Neural cell (in vitro differentiated cells): ENCODE results near the gene TEX14. TPM values are rescaled to one million over a fixed set of nuclear protein-coding genes. Genes with fewer than 3 reads are reported as not detected.

Source experiments
- H2AFZ ChIP-seq: fragments of 200-600, 300-800 bp; sonication (generic), shearing (Covaris generic); 2 replicates; pipeline ENCODE4 v1.6.0; 2014; ENCODE audit warnings: low read depth, mild to moderate bottlenecking, antibody characterized with exemption, low read length, moderate library complexity
- H3F3A ChIP-seq: fragments of 200-600 bp; shearing (Covaris generic); 2 replicates; pipeline ENCODE4 v1.6.1; 2016; ENCODE audit warnings: mild to moderate bottlenecking, moderate library complexity, mixed read lengths, antibody characterized with exemption, low read length; ENCODE audit not compliant: insufficient read depth, poor library complexity, severe bottlenecking
- H3K27ac ChIP-seq: fragments of 200-600, 300-800 bp; sonication (generic), shearing (Covaris generic); 2 replicates; pipeline ENCODE4 v1.5.1; 2014; ENCODE audit warnings: mild to moderate bottlenecking, low read length, moderate library complexity
- H3K27me3 ChIP-seq: fragments of 300-800, 200-600 bp; sonication (generic), shearing (Covaris generic); 2 replicates; pipeline ENCODE4 v1.6.0; 2014; ENCODE audit warnings: mild to moderate bottlenecking, low read depth, low read length, moderate library complexity; ENCODE audit not compliant: insufficient read depth
- H3K36me3 ChIP-seq: fragments of 300-800, 200-600 bp; sonication (generic), shearing (Covaris generic); 2 replicates; pipeline ENCODE4 v1.5.1; 2014; ENCODE audit warnings: mild to moderate bottlenecking, antibody characterized with exemption, low read length, moderate library complexity; ENCODE audit not compliant: insufficient read depth
- H3K4me2 ChIP-seq: fragments of 300-800, 200-600 bp; sonication (generic), shearing (Covaris generic); 2 replicates; pipeline ENCODE4 v1.6.0; 2014; ENCODE audit warnings: mild to moderate bottlenecking, low read length
- H3K4me3 ChIP-seq: fragments of 300-800, 200-600 bp; sonication (generic), shearing (Covaris generic); 2 replicates; pipeline ENCODE4 v1.5.1; 2014; ENCODE audit warnings: mild to moderate bottlenecking, low read length, moderate library complexity
- H3K79me2 ChIP-seq: fragments of 200-600 bp; shearing (Covaris generic); replicated peaks from 2 replicates; pipeline ENCODE4 v1.6.0; 2014; ENCODE audit warnings: mild to moderate bottlenecking, low read length, moderate library complexity; ENCODE audit not compliant: insufficient read depth
- H3K9ac ChIP-seq: fragments of 300-800, 200-600 bp; sonication (generic), shearing (Covaris generic); 2 replicates; pipeline ENCODE4 v1.6.1; 2016; ENCODE audit warnings: mild to moderate bottlenecking, low read length, mixed read lengths
- H3K9me2 ChIP-seq: fragments of 200-600 bp; shearing (Covaris generic); 2 replicates; pipeline ENCODE4 v1.6.1; 2016; ENCODE audit warnings: mild to moderate bottlenecking, low read length, mixed read lengths; ENCODE audit not compliant: insufficient read depth
- H3K9me3 ChIP-seq: fragments of 200-600, 300-800 bp; sonication (generic), shearing (Covaris generic); 2 replicates; pipeline ENCODE4 v1.6.1; 2016; ENCODE audit warnings: mild to moderate bottlenecking, mixed run types, low read length, moderate library complexity, mixed read lengths
- H4K20me1 ChIP-seq: fragments of 200-600 bp; shearing (Covaris generic); 2 replicates; pipeline ENCODE4 v1.6.1; 2016; ENCODE audit warnings: mild to moderate bottlenecking, mixed run types; ENCODE audit not compliant: insufficient read depth
- EP300 ChIP-seq: fragments of 450-650 bp; conservative IDR thresholded peaks from 2 replicates; pipeline ENCODE4 v1.6.1; 2014; ENCODE audit warnings: antibody characterized with exemption, mild to moderate bottlenecking, moderate library complexity; ENCODE audit not compliant: poor library complexity, severe bottlenecking
- EZH2 ChIP-seq: fragments of 200-600, 300-800 bp; shearing (Covaris generic), sonication (generic); IDR thresholded peaks from 2 replicates; pipeline ENCODE4 v1.6.1; 2014; ENCODE audit warnings: antibody characterized with exemption, low read length, borderline replicate concordance, mild to moderate bottlenecking; ENCODE audit not compliant: insufficient read depth, poor library complexity, severe bottlenecking
- MXI1 ChIP-seq: fragments of 450-650 bp; conservative IDR thresholded peaks from 2 replicates; pipeline ENCODE4 v1.6.1; 2014; ENCODE audit warnings: antibody characterized with exemption, mild to moderate bottlenecking; ENCODE audit not compliant: poor library complexity, severe bottlenecking
- POLR2AphosphoS5 ChIP-seq: IDR thresholded peaks from 2 replicates; pipeline ENCODE4 v1.6.1; 2012
- RAD21 ChIP-seq: fragments of 450-650 bp; conservative IDR thresholded peaks from 2 replicates; pipeline ENCODE4 v1.6.1; 2014; ENCODE audit warnings: antibody characterized with exemption, mild to moderate bottlenecking, moderate library complexity
- SMC3 ChIP-seq: fragments of 450-650 bp; conservative IDR thresholded peaks from 2 replicates; pipeline ENCODE4 v1.6.1; 2014; ENCODE audit warnings: antibody characterized with exemption, mild to moderate bottlenecking, moderate library complexity; ENCODE audit not compliant: poor library complexity
- TAF1 ChIP-seq: IDR thresholded peaks from 2 replicates; pipeline ENCODE4 v1.6.1; 2012; ENCODE audit warnings: low read depth
- polyA plus RNA-seq: library from polyadenylated mRNA; depleted of rRNA; stranded (reverse); fragments of >200 nt; gene quantifications from 2 replicates; pipeline ENCODE4 v1.2.3, GENCODE V29; 2014
- TF ChIP-seq, protein P1 (sequence below): IDR thresholded peaks from 2 replicates; pipeline ENCODE4 v1.6.1; 2012; ENCODE audit warnings: borderline replicate concordance
- TF ChIP-seq, protein P2 (sequence below): fragments of 450-650 bp; IDR thresholded peaks from 2 replicates; pipeline ENCODE4 v1.5.1; 2014; ENCODE audit warnings: antibody characterized with exemption, mild to moderate bottlenecking, moderate library complexity; ENCODE audit not compliant: poor library complexity, severe bottlenecking

The TEX14 gene
- polyA plus RNA-seq, 1 donor from 2014 or later, result 1.4 TPM

DNA sequence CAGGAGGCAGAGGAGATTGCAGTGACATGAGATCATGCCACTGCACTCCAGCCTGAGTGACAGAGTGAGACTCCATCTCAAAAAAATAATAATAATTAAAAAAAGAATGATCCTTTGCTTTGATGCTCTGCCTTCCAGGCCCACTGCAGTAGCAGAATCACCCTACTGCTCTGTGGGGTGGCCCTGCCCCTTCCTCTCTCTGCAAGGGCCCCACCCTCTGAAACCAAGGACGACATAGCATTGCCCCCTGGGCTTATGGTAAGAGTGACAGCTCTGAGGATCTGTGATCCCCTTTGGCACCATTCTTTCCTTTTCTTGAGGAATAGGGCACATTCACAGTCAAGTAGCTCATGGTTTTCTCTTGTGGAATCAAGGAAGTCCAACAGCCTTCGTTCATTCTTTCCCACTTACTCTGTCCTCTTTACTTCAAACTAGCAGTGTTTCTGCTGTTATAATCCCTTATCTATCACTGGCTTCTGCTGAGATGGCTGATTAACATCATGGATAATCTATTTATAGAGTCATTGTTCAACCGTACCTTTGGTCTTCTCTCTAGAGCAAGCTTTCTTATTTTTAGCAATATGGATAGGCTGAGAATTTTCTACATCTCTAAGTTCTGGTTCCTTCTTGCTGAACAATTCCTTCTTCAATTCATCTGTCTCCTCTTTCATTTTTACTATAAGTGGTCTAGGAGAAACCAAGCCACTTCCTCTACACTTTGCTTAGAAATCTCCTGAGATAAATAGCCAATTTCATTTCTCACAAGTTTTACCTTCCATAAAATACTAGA, 14.7 kb upstream of the TEX14 start:
- H3K27me3 ChIP-seq, result no peaks in the 10 kb centered on the region
- no peak overlapping the region for H3K4me2 ChIP-seq
- H3K9me3 ChIP-seq, result no peaks in the 10 kb centered on the region
- H3K36me3 ChIP-seq, result no peaks in the 10 kb centered on the region
- H3K9me2 ChIP-seq, result no peaks in the 10 kb centered on the region
- H3K27ac ChIP-seq, result no peak overlapping the region
- no peak overlapping the region for H3K9ac ChIP-seq
- H3K79me2 ChIP-seq, result no peaks in the 10 kb centered on the region
- no peaks in the 10 kb centered on the region for H3F3A ChIP-seq
- no peak overlapping the region for H2AFZ ChIP-seq
- no peak overlapping the region for H3K4me3 ChIP-seq
- no peaks in the 10 kb centered on the region for H4K20me1 ChIP-seq
- TF ChIP-seq TAF1, result no peak

DNA sequence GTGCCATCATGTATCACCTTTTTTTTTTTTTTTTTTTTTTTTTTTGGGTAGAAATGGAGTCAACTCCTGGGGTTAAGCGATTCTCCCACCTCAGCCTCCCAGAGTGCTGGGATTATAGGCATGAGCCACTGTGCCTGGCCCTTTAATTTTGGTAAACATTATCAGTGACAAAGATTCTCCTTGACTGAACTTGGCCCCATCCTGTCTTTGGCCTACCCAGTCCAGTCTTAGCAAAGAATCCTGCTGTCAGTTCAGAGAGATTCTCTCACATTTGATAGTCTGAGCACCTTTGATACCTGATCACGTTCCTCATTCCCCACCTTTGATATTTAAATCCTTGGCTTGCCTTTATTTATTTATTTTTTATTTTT, 12.1 kb upstream of the TEX14 start:
- no peaks in the 10 kb centered on the region for H4K20me1 ChIP-seq
- no peak overlapping the region for H3K4me2 ChIP-seq
- H3F3A ChIP-seq, result no peaks in the 10 kb centered on the region
- H3K36me3 ChIP-seq, result no peaks in the 10 kb centered on the region
- H3K9ac ChIP-seq, result no peak overlapping the region
- no peaks in the 10 kb centered on the region for H3K9me2 ChIP-seq
- no peaks in the 10 kb centered on the region for H3K9me3 ChIP-seq
- no peak overlapping the region for H3K27ac ChIP-seq
- no peaks in the 10 kb centered on the region for H3K27me3 ChIP-seq
- TF ChIP-seq, protein P1, sequence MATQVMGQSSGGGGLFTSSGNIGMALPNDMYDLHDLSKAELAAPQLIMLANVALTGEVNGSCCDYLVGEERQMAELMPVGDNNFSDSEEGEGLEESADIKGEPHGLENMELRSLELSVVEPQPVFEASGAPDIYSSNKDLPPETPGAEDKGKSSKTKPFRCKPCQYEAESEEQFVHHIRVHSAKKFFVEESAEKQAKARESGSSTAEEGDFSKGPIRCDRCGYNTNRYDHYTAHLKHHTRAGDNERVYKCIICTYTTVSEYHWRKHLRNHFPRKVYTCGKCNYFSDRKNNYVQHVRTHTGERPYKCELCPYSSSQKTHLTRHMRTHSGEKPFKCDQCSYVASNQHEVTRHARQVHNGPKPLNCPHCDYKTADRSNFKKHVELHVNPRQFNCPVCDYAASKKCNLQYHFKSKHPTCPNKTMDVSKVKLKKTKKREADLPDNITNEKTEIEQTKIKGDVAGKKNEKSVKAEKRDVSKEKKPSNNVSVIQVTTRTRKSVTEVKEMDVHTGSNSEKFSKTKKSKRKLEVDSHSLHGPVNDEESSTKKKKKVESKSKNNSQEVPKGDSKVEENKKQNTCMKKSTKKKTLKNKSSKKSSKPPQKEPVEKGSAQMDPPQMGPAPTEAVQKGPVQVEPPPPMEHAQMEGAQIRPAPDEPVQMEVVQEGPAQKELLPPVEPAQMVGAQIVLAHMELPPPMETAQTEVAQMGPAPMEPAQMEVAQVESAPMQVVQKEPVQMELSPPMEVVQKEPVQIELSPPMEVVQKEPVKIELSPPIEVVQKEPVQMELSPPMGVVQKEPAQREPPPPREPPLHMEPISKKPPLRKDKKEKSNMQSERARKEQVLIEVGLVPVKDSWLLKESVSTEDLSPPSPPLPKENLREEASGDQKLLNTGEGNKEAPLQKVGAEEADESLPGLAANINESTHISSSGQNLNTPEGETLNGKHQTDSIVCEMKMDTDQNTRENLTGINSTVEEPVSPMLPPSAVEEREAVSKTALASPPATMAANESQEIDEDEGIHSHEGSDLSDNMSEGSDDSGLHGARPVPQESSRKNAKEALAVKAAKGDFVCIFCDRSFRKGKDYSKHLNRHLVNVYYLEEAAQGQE, result no peak
- TF ChIP-seq SMC3 (no peak), POLR2AphosphoS5 (no peak), TAF1 (no peak), MXI1 (no peak), EZH2 (no peak), EP300 (no peak), RAD21 (no peak)
- TF ChIP-seq, protein P2, sequence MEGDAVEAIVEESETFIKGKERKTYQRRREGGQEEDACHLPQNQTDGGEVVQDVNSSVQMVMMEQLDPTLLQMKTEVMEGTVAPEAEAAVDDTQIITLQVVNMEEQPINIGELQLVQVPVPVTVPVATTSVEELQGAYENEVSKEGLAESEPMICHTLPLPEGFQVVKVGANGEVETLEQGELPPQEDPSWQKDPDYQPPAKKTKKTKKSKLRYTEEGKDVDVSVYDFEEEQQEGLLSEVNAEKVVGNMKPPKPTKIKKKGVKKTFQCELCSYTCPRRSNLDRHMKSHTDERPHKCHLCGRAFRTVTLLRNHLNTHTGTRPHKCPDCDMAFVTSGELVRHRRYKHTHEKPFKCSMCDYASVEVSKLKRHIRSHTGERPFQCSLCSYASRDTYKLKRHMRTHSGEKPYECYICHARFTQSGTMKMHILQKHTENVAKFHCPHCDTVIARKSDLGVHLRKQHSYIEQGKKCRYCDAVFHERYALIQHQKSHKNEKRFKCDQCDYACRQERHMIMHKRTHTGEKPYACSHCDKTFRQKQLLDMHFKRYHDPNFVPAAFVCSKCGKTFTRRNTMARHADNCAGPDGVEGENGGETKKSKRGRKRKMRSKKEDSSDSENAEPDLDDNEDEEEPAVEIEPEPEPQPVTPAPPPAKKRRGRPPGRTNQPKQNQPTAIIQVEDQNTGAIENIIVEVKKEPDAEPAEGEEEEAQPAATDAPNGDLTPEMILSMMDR, result no peak
- no peaks in the 10 kb centered on the region for H3K79me2 ChIP-seq
- no peak overlapping the region for H3K4me3 ChIP-seq
- no peak overlapping the region for H2AFZ ChIP-seq
